ENCODE data around the gene ATP5MG.
"Not testable (repeated sequence)": the region's sequence is repeated elsewhere in the genome, so short reads cannot be mapped to it uniquely, and the experiment has no call there.

Gene ATP5MG

GRCh38 chr11:118410055-118410745, 8.8 kb downstream of the ATP5MG start:
- no peak for DNase-seq (ENCODE audit: low read depth in 2 of 2)

GRCh38 chr11:118411530-118411929, 10.1 kb downstream of the ATP5MG start:
- DNase-seq (ENCODE audit: low read depth in 2 of 2) = no peak

- no peak for DNase-seq (ENCODE audit: low read depth in 2 of 2)
Measured at GRCh38 chr11:118412921-118413320, 11.5 kb downstream of the ATP5MG start.

- no peak for DNase-seq (ENCODE audit: low read depth in 2 of 2)
Measured at GRCh38 chr11:118415062-118415738, 13.8 kb downstream of the ATP5MG start.

GRCh38 chr11:118415739-118416068, 14.3 kb downstream of the ATP5MG start:
- no peak for DNase-seq (ENCODE audit: low read depth in 2 of 2)

- DNase-seq (ENCODE audit: low read depth in 2 of 2) = not testable (repeated sequence)
Measured at GRCh38 chr11:118416900-118417299, 15.5 kb downstream of the ATP5MG start.

GRCh38 chr11:118417801-118418200, 16.4 kb downstream of the ATP5MG start:
- DNase-seq (ENCODE audit: low read depth in 2 of 2) = no peak

- no peak for DNase-seq (ENCODE audit: low read depth in 2 of 2)
Measured at GRCh38 chr11:118418766-118419165, 17.4 kb downstream of the ATP5MG start.

GRCh38 chr11:118427707-118428106, 26.3 kb downstream of the ATP5MG start:
- no peak for DNase-seq (ENCODE audit: low read depth in 2 of 2)

GRCh38 chr11:118430956-118431355, 29.6 kb downstream of the ATP5MG start:
- DNase-seq (ENCODE audit: low read depth in 2 of 2) = no peak

- no peak for DNase-seq (ENCODE audit: low read depth in 2 of 2)
Measured at GRCh38 chr11:118434123-118434552, 32.7 kb downstream of the ATP5MG start.

- DNase-seq (ENCODE audit: low read depth in 2 of 2) = peak; percentile 17 to 35
Measured at GRCh38 chr11:118434553-118435289, 33.3 kb downstream of the ATP5MG start.

GRCh38 chr11:118435290-118435892, 34.0 kb downstream of the ATP5MG start:
- DNase-seq (ENCODE audit: low read depth in 2 of 2) = peak; percentile 43 to 60

- peak; percentile 91 to 94 for DNase-seq (ENCODE audit: low read depth in 2 of 2)
Measured at GRCh38 chr11:118435893-118436624, 34.7 kb downstream of the ATP5MG start, which contains the start of gene KMT2A. Gene KMT2A (plus strand): TSS chr11:118436492. CDS start chr11:118436513, 21 bp downstream.

GRCh38 chr11:118436639-118437207, 35.3 kb downstream of the ATP5MG start:
- DNase-seq (ENCODE audit: low read depth in 2 of 2) = peak; percentile 4 to 21

GRCh38 chr11:118437208-118438125, 36.1 kb downstream of the ATP5MG start:
- peak; percentile 19 to 43 for DNase-seq (ENCODE audit: low read depth in 2 of 2)

GRCh38 chr11:118438314-118438931, 37.0 kb downstream of the ATP5MG start:
- DNase-seq (ENCODE audit: low read depth in 2 of 2) = peak; percentile 13 to 20

- no peak for DNase-seq (ENCODE audit: low read depth in 2 of 2)
Measured at GRCh38 chr11:118439646-118440045, 38.2 kb downstream of the ATP5MG start.

- no peak for DNase-seq (ENCODE audit: low read depth in 2 of 2)
Measured at GRCh38 chr11:118441770-118442275, 40.4 kb downstream of the ATP5MG start.

Measured in stimulated activated CD4-positive, alpha-beta T cell treated with anti-CD3 and anti-CD28 coated beads, Interleukin-12 subunit alpha, Interleukin-12 subunit beta, amount 100 ng/mL, for 24 hours (primary cell).